Upper lobe of left lung (tissue), 6 donors: ENCODE measurements around the gene KIAA1217. TPM values are rescaled to one million over a fixed set of nuclear protein-coding genes. Genes with fewer than 3 reads are reported as not detected.

Source experiments
- ATAC-seq, 2 donors: fragments of 200-7000 bp; cut with Tn5 transposase; one replicate each; pipeline ENCODE4 v1.9.1; 2022; ENCODE audit warnings: mild to moderate bottlenecking in 2 of 2, moderate library complexity in 2 of 2; ENCODE audit not compliant: low FRiP score in 2 of 2
- DNase-seq, 2 donors: peaks; one replicate each; pipeline ENCODE4 v3.0.0-alpha.2; 2019 to 2020
- H3K27ac ChIP-seq, 4 donors: fragments of 200-600 bp; sonication (generic); one replicate each; pipeline ENCODE4 v1.5.1; 2016 to 2019
- H3K27me3 ChIP-seq, 4 donors: fragments of 200-600 bp; sonication (generic); one replicate each; pipeline ENCODE4 v1.5.1; 2017 to 2019
- H3K36me3 ChIP-seq, 4 donors: fragments of 200-600 bp; sonication (generic); one replicate each; pipeline ENCODE4 v1.5.1; 2016 to 2019
- H3K4me1 ChIP-seq, 4 donors: fragments of 200-600 bp; sonication (generic); one replicate each; pipeline ENCODE4 v1.5.1; 2018 to 2019
- H3K4me3 ChIP-seq, 4 donors: fragments of 200-600 bp; sonication (generic); one replicate each; pipeline ENCODE4 v1.5.1; 2017 to 2019; ENCODE audit warnings: mild to moderate bottlenecking in 2 of 4, moderate library complexity in 1 of 4
- H3K9me3 ChIP-seq, 4 donors: fragments of 200-600 bp; sonication (generic); one replicate each; pipeline ENCODE4 v1.5.1; 2018 to 2019
- EP300 ChIP-seq, 4 donors: sonication (generic); formaldehyde crosslinking; IDR thresholded peaks; one replicate each; pipeline ENCODE4 v1.5.1; 2017; ENCODE audit warnings: antibody characterized with exemption in 4 of 4, control low read depth in 2 of 4
- POLR2A ChIP-seq, 4 donors: fragments of 450-650 bp; IDR thresholded peaks; one replicate each; pipeline ENCODE4 v1.5.1; 2016 to 2017; ENCODE audit warnings: antibody characterized with exemption in 4 of 4, mild to moderate bottlenecking in 2 of 4
- POLR2AphosphoS5 ChIP-seq, 2 donors: sonication (generic); formaldehyde crosslinking; IDR thresholded peaks; one replicate each; pipeline ENCODE4 v1.5.1; 2017; ENCODE audit warnings: antibody characterized with exemption in 2 of 2
- WGBS, 2 donors: methylation state at CpG; one replicate each; pipeline ENCODE4 v1.1.5; 2017 to 2018; 5-methylcytosine and 5-hydroxymethylcytosine counted together
- total RNA-seq, 6 donors: library from RNA; depleted of rRNA in 4 of 6; stranded (reverse); fragments of >200 nt in 4 of 6; gene quantifications; one replicate each; pipeline versions ENCODE4 v1.1.0 to v1.2.1, GENCODE V29; 2016 to 2021
- TF ChIP-seq, protein P1 (sequence below), 6 experiments: fragments of 450-650 bp in 4 of 6; fragments of 200-600 bp in 2 of 6; sonication (generic) in 2 of 6; IDR thresholded peaks; one replicate each; pipeline ENCODE4 v1.5.1; 2016 to 2019; ENCODE audit warnings: antibody characterized with exemption in 6 of 6
- donor health status: DM: no; HTN: no; CAD: no; lungs with moderate emphysema.
- donor health status: DM: no; HTN: yes; CAD: no; lungs with severe emphysema.

The KIAA1217 gene
- total RNA-seq, 6 donors from 2014 or later = 18.4 to 109 (median 41.0) TPM

- 67 to 75% methylated on average over 8 of the region's 8 CpGs for WGBS, 2 donors
- no peak overlapping the region for H3K27ac ChIP-seq
- ATAC-seq = no peak
Observed at GRCh38 chr10:24469993-24470392, 261.1 kb downstream of the KIAA1217 start.

DNA sequence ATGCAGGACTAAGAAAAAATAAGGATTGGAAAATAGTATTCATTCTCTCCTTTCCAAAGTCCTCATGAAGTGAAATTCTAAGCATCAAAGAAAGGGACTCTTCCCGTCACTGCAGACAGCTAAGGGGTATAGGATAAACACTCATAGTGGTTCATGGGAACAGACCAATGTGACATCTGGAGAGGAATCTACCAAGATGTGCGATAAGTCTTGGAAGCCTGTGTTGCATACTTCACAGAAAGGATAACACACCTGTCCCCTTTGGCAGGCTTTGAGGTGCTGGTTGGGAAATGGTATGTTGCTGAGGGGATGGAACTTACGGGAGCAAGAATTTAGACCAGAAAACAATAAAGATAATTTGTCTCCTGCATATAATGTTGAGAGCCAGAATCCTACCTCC is 266.7 kb downstream of the KIAA1217 start:
- H3K36me3 ChIP-seq = peaks cover 0 to 12% (median 11%) of the 10 kb centered on the region in 4 donors
- 80 to 95% methylated on average over 3 of the region's 3 CpGs for WGBS, 2 donors
- DNase-seq = no peak
- H3K4me3 ChIP-seq = no peak overlapping the region
- TF ChIP-seq POLR2AphosphoS5 (IDR thresholded peaks at IDR 0.05) (no peak), POLR2A (IDR thresholded peaks at IDR 0.05) (no peak), EP300 (IDR thresholded peaks at IDR 0.05) (no peak)
- TF ChIP-seq, protein P1, sequence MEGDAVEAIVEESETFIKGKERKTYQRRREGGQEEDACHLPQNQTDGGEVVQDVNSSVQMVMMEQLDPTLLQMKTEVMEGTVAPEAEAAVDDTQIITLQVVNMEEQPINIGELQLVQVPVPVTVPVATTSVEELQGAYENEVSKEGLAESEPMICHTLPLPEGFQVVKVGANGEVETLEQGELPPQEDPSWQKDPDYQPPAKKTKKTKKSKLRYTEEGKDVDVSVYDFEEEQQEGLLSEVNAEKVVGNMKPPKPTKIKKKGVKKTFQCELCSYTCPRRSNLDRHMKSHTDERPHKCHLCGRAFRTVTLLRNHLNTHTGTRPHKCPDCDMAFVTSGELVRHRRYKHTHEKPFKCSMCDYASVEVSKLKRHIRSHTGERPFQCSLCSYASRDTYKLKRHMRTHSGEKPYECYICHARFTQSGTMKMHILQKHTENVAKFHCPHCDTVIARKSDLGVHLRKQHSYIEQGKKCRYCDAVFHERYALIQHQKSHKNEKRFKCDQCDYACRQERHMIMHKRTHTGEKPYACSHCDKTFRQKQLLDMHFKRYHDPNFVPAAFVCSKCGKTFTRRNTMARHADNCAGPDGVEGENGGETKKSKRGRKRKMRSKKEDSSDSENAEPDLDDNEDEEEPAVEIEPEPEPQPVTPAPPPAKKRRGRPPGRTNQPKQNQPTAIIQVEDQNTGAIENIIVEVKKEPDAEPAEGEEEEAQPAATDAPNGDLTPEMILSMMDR (IDR thresholded peaks at IDR 0.05) = no peak
- H3K9me3 ChIP-seq = no peaks in the 10 kb centered on the region
- no peaks in the 10 kb centered on the region for H3K27me3 ChIP-seq
- ATAC-seq = no peak
- H3K27ac ChIP-seq = no peak overlapping the region
- peaks cover 0 to 21% (median 5%) of the 10 kb centered on the region in 4 donors for H3K4me1 ChIP-seq

More at GRCh38 chr10:24469993-24470392, 261.1 kb downstream of the KIAA1217 start:
- no peak for DNase-seq
- Histone ChIP-seq H3K4me1 (peaks cover 17 to 23% (median 19%) of the 10 kb centered on the region in 4 donors), H3K36me3 (peaks cover 0 to 11% (median 9%) of the 10 kb centered on the region in 4 donors), H3K4me3 (no peak overlapping the region), H3K9me3 (no peaks in the 10 kb centered on the region), H3K27me3 (no peaks in the 10 kb centered on the region)
- TF ChIP-seq EP300 (IDR thresholded peaks at IDR 0.05) (no peak), POLR2AphosphoS5 (IDR thresholded peaks at IDR 0.05) (no peak), POLR2A (IDR thresholded peaks at IDR 0.05) (no peak)
- TF ChIP-seq, protein P1 (IDR thresholded peaks at IDR 0.05) = no peak

- ATAC-seq = no peak
- Histone ChIP-seq H3K36me3 (peaks cover 0 to 12% (median 11%) of the 10 kb centered on the region in 4 donors), H3K27ac (no peak overlapping the region), H3K4me3 (no peak overlapping the region), H3K27me3 (no peaks in the 10 kb centered on the region), H3K9me3 (no peaks in the 10 kb centered on the region), H3K4me1 (peaks cover 0 to 23% (median 4%) of the 10 kb centered on the region in 4 donors)
- TF ChIP-seq, protein P1 (IDR thresholded peaks at IDR 0.05) = no peak
- TF ChIP-seq EP300 (IDR thresholded peaks at IDR 0.05) = no peak
- TF ChIP-seq POLR2A (IDR thresholded peaks at IDR 0.05) = no peak
- TF ChIP-seq POLR2AphosphoS5 (IDR thresholded peaks at IDR 0.05) = no peak
- DNase-seq = no peak
- 89 to 92% methylated on average over 2 of the region's 2 CpGs for WGBS, 2 donors
Observed at GRCh38 chr10:24476913-24477701, 268.2 kb downstream of the KIAA1217 start.

DNA sequence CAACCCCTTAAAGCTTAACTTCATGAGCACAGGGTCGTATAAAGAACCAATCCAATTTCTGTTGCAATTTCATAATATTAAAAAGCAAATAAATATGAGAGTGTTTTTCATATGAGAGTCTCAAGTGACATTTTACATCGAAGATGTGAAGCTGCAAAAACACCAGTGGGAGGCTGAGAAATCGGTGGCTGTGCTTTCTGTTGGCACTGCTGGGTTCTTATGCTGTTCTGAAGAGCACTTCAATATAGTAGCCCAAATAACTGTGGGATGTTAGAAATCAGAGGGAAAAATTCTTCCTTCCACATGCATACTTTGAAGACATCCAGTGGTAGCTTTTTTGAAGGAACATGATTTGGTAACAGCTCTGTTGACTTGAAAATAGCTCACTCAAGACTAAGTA is 269.0 kb downstream of the KIAA1217 start:
- TF ChIP-seq, protein P1 (IDR thresholded peaks at IDR 0.05) = no peak
- no peak overlapping the region for H3K27ac ChIP-seq

More for the DNA sequence above, 269.0 kb downstream of the KIAA1217 start:
- Histone ChIP-seq H3K36me3 (peaks cover 0 to 12% (median 11%) of the 10 kb centered on the region in 4 donors), H3K4me1 (peaks cover 0 to 23% (median 5%) of the 10 kb centered on the region in 4 donors), H3K9me3 (no peaks in the 10 kb centered on the region), H3K4me3 (no peak overlapping the region), H3K27me3 (no peaks in the 10 kb centered on the region)
- ATAC-seq (no peak), DNase-seq (no peak)
- 57 to 70% methylated on average over 3 of the region's 3 CpGs for WGBS, 2 donors
